Stimulated activated CD4-positive, alpha-beta T cell treated with anti-CD3 and anti-CD28 coated beads, Interleukin-4, amount 100 ng/mL, for 4 hours (primary cell): ENCODE results near the gene N4BP2.
"Not testable (repeated sequence)": the region's sequence is repeated elsewhere in the genome, so short reads cannot be mapped to it uniquely, and the experiment has no call there.

Experiments
- DNase-seq, 2 experiments: peaks; one replicate each; pipeline ENCODE4 v3.0.0-alpha.2; 2020

The N4BP2 gene

GRCh38 chr4:40093400-40093799 is 36.8 kb downstream of the N4BP2 start:
- DNase-seq: not testable (repeated sequence)

GRCh38 chr4:40099010-40099409 is 42.4 kb downstream of the N4BP2 start:
- DNase-seq: no peak

GRCh38 chr4:40107150-40107549 is 50.5 kb downstream of the N4BP2 start:
- DNase-seq: not testable (repeated sequence)

- no peak for DNase-seq
These were observed 55.6 kb downstream of the N4BP2 start for GRCh38 chr4:40112027-40112792.

- DNase-seq: no peak
These were observed 57.6 kb downstream of the N4BP2 start for GRCh38 chr4:40114206-40114605.

- DNase-seq: no peak
These were observed 62.2 kb downstream of the N4BP2 start for GRCh38 chr4:40118861-40119260.

- DNase-seq: no peak
These were observed 62.7 kb downstream of the N4BP2 start for GRCh38 chr4:40119344-40119743.

GRCh38 chr4:40121515-40121914 is 64.9 kb downstream of the N4BP2 start:
- peak in 1 of 2 experiments; percentile 20 for DNase-seq

GRCh38 chr4:40122941-40123340 is 66.3 kb downstream of the N4BP2 start:
- DNase-seq: no peak

- no peak for DNase-seq
These were observed 68.0 kb downstream of the N4BP2 start for GRCh38 chr4:40124690-40125089.

- no peak for DNase-seq
These were observed 73.9 kb downstream of the N4BP2 start for GRCh38 chr4:40130401-40131036.

- no peak for DNase-seq
These were observed 76.2 kb downstream of the N4BP2 start for GRCh38 chr4:40132816-40133215.

GRCh38 chr4:40134206-40134917 is 77.7 kb downstream of the N4BP2 start:
- no peak for DNase-seq

- DNase-seq: not testable (repeated sequence)
These were observed 79.6 kb downstream of the N4BP2 start for GRCh38 chr4:40136202-40136601.

GRCh38 chr4:40140196-40140595 is 83.5 kb downstream of the N4BP2 start:
- no peak for DNase-seq

GRCh38 chr4:40140597-40140996 is 83.9 kb downstream of the N4BP2 start:
- not testable (repeated sequence) for DNase-seq

GRCh38 chr4:40143926-40144508 is 87.4 kb downstream of the N4BP2 start:
- DNase-seq: no peak

GRCh38 chr4:40144716-40145115 is 88.1 kb downstream of the N4BP2 start:
- no peak for DNase-seq

- DNase-seq: not testable (repeated sequence)
These were observed 90.8 kb downstream of the N4BP2 start for GRCh38 chr4:40147490-40147889.

GRCh38 chr4:40149960-40150385 is 93.3 kb downstream of the N4BP2 start:
- peak; percentile 52 to 70 for DNase-seq

GRCh38 chr4:40150932-40151331 is 94.3 kb downstream of the N4BP2 start:
- DNase-seq: no peak

- peak in 1 of 2 experiments; percentile 29 for DNase-seq
These were observed 96.0 kb downstream of the N4BP2 start for GRCh38 chr4:40152637-40153036.

- DNase-seq: no peak
These were observed 100.8 kb downstream of the N4BP2 start for GRCh38 chr4:40157436-40157835.
